Keratinocyte (primary cell): ENCODE results near the gene UNC13B. TPM values are rescaled to one million over a fixed set of nuclear protein-coding genes. Genes with fewer than 3 reads are reported as not detected.

Source experiments
- DNase-seq: peaks from one replicate; pipeline ENCODE4 v3.0.0-alpha.2; 2011; ENCODE audit warnings: low read depth, missing footprints, low spot score
- FAIRE-seq: peaks from 2 replicates; lab custom pipeline; 2011; peaks lifted over from hg19 to GRCh38; lab: Jason Lieb, UNC
- H2AFZ ChIP-seq: 2 replicates; pipeline ENCODE4 v1.6.0; 2012; ENCODE audit warnings: low read length, control low read depth, inconsistent platforms; ENCODE audit not compliant: control insufficient read depth
- H3K27ac ChIP-seq: 2 replicates; pipeline ENCODE4 v1.5.1; 2011; ENCODE audit warnings: low read length; ENCODE audit not compliant: control insufficient read depth, insufficient read depth
- H3K27me3 ChIP-seq: 3 replicates; pipeline ENCODE4 v1.6.0; 2011; ENCODE audit warnings: low read length; ENCODE audit not compliant: control insufficient read depth, insufficient read depth; ENCODE audit errors: extremely low read depth
- H3K36me3 ChIP-seq, 2 experiments: 2 replicates in 1 of 2; 3 replicates in 1 of 2; pipeline ENCODE4 v1.5.1; 2011; ENCODE audit warnings: low read length in 2 of 2, mild to moderate bottlenecking in 1 of 2; ENCODE audit not compliant: control insufficient read depth in 2 of 2, insufficient read depth in 2 of 2; ENCODE audit errors: extremely low read depth in 1 of 2
- H3K4me1 ChIP-seq: 3 replicates; pipeline ENCODE4 v1.5.1; 2011; ENCODE audit warnings: low read length; ENCODE audit not compliant: control insufficient read depth, insufficient read depth; ENCODE audit errors: extremely low read depth
- H3K4me2 ChIP-seq: 3 replicates; pipeline ENCODE4 v1.6.0; 2011; ENCODE audit warnings: low read depth, low read length; ENCODE audit not compliant: control insufficient read depth, insufficient read depth; ENCODE audit errors: extremely low read depth
- H3K4me3 ChIP-seq, 3 experiments: fragments of 200-600 bp in 1 of 3; sonication (generic) in 1 of 3; 2 replicates in 2 of 3; 3 replicates in 1 of 3; pipeline ENCODE4 v1.5.1; 2011 to 2016; ENCODE audit warnings: low read length in 3 of 3, mild to moderate bottlenecking in 3 of 3, control low read depth in 2 of 3, inconsistent platforms in 1 of 3, low read depth in 1 of 3, mixed read lengths in 1 of 3, mixed run types in 1 of 3, moderate library complexity in 1 of 3; ENCODE audit not compliant: control insufficient read depth in 2 of 3, insufficient read depth in 2 of 3; ENCODE audit errors: extremely low read depth in 1 of 3
- H3K79me2 ChIP-seq: 2 replicates; pipeline ENCODE4 v1.6.0; 2012; ENCODE audit warnings: low read length; ENCODE audit not compliant: control insufficient read depth, insufficient read depth
- H3K9ac ChIP-seq: 3 replicates; pipeline ENCODE4 v1.6.0; 2011; ENCODE audit warnings: low read length; ENCODE audit not compliant: control insufficient read depth, insufficient read depth; ENCODE audit errors: extremely low read depth
- H3K9me1 ChIP-seq: 3 replicates; pipeline ENCODE4 v1.6.0; 2011; ENCODE audit warnings: low read length; ENCODE audit not compliant: control insufficient read depth, insufficient read depth; ENCODE audit errors: extremely low read depth
- H3K9me3 ChIP-seq: 2 replicates; pipeline ENCODE4 v1.5.1; 2012; ENCODE audit warnings: low read depth, low read length; ENCODE audit not compliant: control insufficient read depth
- H4K20me1 ChIP-seq: 3 replicates; pipeline ENCODE4 v1.6.0; 2011; ENCODE audit warnings: low read length; ENCODE audit not compliant: control insufficient read depth, insufficient read depth; ENCODE audit errors: extremely low read depth
- CTCF ChIP-seq, 3 experiments: IDR thresholded peaks in 1 of 3; conservative IDR thresholded peaks in 1 of 3; optimal IDR thresholded peaks in 1 of 3; 2 replicates in 2 of 3; 3 replicates in 1 of 3; pipeline versions ENCODE3 to v1.5.1; 2011; ENCODE audit warnings: low read length in 3 of 3, mild to moderate bottlenecking in 3 of 3, moderate library complexity in 2 of 3, control low read depth in 1 of 3, inconsistent platforms in 1 of 3; ENCODE audit not compliant: insufficient read depth in 2 of 3; ENCODE audit errors: extremely low read depth in 1 of 3
- EZH2 ChIP-seq: IDR thresholded peaks from one replicate; pipeline ENCODE4 v1.6.1; 2012; ENCODE audit warnings: inconsistent platforms, mild to moderate bottlenecking, low read length, moderate library complexity
- dilution Hi-C: fragments of 300-500 bp; cut with MboI; formaldehyde crosslinking; loops from one replicate; pipeline ENCODE4 v1.7.0; 2020; ENCODE audit warnings: low sequenced_read_pairs; ENCODE audit not compliant: extremely low pct_ligation_motif_present
- polyA plus RNA-seq, 5 experiments: library from polyadenylated mRNA; depleted of rRNA in 3 of 5; stranded (reverse) in 3 of 5; stranded (forward) in 1 of 5; unstranded in 1 of 5; fragments of >200 nt; gene quantifications; 1 replicate in 1 of 5; 2 replicates in 3 of 5; 3 replicates in 1 of 5; pipeline versions ENCODE4 v1.2.1 to v1.2.3, GENCODE V29; 2011 to 2012; ENCODE audit warnings: missing spikeins in 2 of 5, low read depth in 1 of 5, low replicate concordance in 1 of 5

Gene UNC13B
- polyA plus RNA-seq, 1 donor (not counting 4 experiments of a cell fraction or from before 2014, with no cell fraction given) = 9.3 TPM

DNA sequence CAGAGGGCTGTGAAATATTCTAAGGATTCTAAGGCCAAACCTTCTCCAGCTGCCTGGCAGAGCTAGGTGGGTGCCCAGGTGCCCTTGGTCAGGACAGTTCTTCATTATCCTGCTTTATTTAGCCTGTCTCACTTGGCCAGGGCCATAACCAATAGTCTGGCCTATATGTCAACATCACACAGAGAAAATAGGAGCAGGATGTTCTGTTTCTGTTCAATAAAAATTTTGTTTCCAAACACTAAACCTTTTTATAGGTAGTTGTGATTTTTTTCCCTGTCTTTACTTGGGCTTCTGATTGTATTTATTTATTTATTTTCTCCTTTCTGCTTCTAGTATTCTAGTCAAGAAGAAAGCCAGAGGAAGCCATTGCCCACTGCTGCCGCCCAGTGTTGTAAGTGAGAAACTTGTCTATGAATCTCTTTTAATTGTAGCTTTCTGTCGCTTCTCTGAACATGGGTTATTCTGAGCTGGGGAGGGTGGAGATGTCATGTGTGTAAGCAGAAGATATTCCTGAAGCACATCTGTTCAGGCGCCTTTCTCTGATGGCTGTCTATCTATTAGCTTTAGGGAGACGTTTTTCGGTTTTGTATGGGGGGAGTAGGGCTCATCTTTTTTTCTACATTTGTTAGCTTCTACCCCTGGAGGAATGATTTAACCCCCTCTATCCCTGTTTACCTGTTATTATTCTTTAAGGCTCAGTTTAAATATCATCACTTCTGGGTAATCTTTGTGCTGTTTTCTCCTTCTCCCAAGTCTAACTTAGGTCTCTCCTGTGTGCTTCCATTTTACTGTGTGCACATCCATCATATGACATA, 97.1 kb downstream of the UNC13B start:
- H3K4me2 ChIP-seq = no peak overlapping the region
- TF ChIP-seq EZH2 (no peak), CTCF (optimal IDR thresholded peaks at IDR 0.05 in 1 of 3, IDR thresholded peaks at IDR 0.05 in 1 of 3, conservative IDR thresholded peaks at IDR 0.05 in 1 of 3; ENCODE audit: extremely low read depth in 1 of 3, insufficient read depth in 2 of 3, low read length in 3 of 3) (peak; percentile 37 to 77 (median 62))
- H4K20me1 ChIP-seq = no peaks in the 10 kb centered on the region
- H3K9ac ChIP-seq = no peak overlapping the region
- FAIRE-seq (peak; percentile 13), DNase-seq (no peak)
- no peaks in the 10 kb centered on the region for H3K79me2 ChIP-seq
- peaks cover 3% of the 10 kb centered on the region for H3K4me1 ChIP-seq
- no peaks in the 10 kb centered on the region for H3K27me3 ChIP-seq
- H2AFZ ChIP-seq = no peak overlapping the region
- H3K27ac ChIP-seq = no peak overlapping the region
- H3K36me3 ChIP-seq = no peaks in the 10 kb centered on the region
- H3K4me3 ChIP-seq = no peak overlapping the region
- H3K9me3 ChIP-seq = no peaks in the 10 kb centered on the region
- no peaks in the 10 kb centered on the region for H3K9me1 ChIP-seq
- dilution Hi-C loops = no loop called here

DNA sequence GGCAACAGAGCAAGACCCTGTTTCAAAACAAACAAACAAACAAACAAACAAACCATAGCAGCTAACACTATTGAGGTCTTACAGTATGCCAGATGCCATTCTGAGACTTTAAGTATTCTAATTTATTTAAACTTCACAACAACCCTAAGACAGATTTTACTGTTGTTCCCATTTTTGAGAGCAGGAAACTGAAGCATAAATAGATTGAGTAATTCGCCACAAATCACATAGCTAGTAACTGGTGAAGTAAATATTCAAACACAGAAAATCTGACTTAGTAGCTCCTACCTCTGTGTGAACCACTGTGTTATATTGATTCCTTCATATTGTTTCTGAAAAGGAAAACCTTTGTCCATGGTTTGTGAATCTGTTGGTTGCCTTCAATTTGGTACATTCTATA, 98.4 kb downstream of the UNC13B start:
- H3K4me1 ChIP-seq = peaks cover 3% of the 10 kb centered on the region
- H3K27me3 ChIP-seq = no peaks in the 10 kb centered on the region
- TF ChIP-seq CTCF (optimal IDR thresholded peaks at IDR 0.05 in 1 of 3, IDR thresholded peaks at IDR 0.05 in 1 of 3, conservative IDR thresholded peaks at IDR 0.05 in 1 of 3; ENCODE audit: extremely low read depth in 1 of 3, insufficient read depth in 2 of 3, low read length in 3 of 3) (no peak), EZH2 (no peak)
- no peak overlapping the region for H3K4me3 ChIP-seq
- dilution Hi-C loops = no loop called here
- no peak overlapping the region for H2AFZ ChIP-seq
- H3K9me1 ChIP-seq = no peaks in the 10 kb centered on the region
- no peak overlapping the region for H3K9ac ChIP-seq
- no peaks in the 10 kb centered on the region for H3K79me2 ChIP-seq
- H3K36me3 ChIP-seq = no peaks in the 10 kb centered on the region
- H3K4me2 ChIP-seq = no peak overlapping the region
- no peak for DNase-seq
- no peak for FAIRE-seq
- H3K27ac ChIP-seq = no peak overlapping the region
- H3K9me3 ChIP-seq = no peaks in the 10 kb centered on the region
- H4K20me1 ChIP-seq = no peaks in the 10 kb centered on the region
